H1 (cell line): Measurements from ENCODE around the gene RBAK. TPM values are rescaled to one million over a fixed set of nuclear protein-coding genes. Genes with fewer than 3 reads are reported as not detected.

Source experiments
- CTCF ChIA-PET: fragments of 300-600 bp; sonication (Branson Sonifier 250); formaldehyde crosslinking; loops from one replicate; lab custom pipeline; 2021; ENCODE audit not compliant: partially characterized antibody; lab: Charles Lee
- POLR2A ChIA-PET: fragments of 300-600 bp; sonication (Branson Sonifier 250); formaldehyde crosslinking; loops from one replicate; lab custom pipeline; 2021; ENCODE audit warnings: inconsistent platforms; ENCODE audit not compliant: partially characterized antibody; lab: Charles Lee
- DNase-seq, 2 experiments: peaks; one replicate each; pipeline versions ENCODE4 v3.0.0 to v3.0.0-alpha.2; 2010 to 2022; ENCODE audit warnings: low spot score in 2 of 2, low read depth in 1 of 2, mixed read lengths in 1 of 2
- FAIRE-seq: peaks from 2 replicates; lab custom pipeline; 2011; peaks lifted over from hg19 to GRCh38; lab: Jason Lieb, UNC
- H2AFZ ChIP-seq: 2 replicates; pipeline ENCODE4 v1.8.1; 2012; ENCODE audit warnings: low read length, inconsistent platforms
- H2AK5ac ChIP-seq: 2 replicates; pipeline ENCODE4 v1.6.1; 2013; ENCODE audit warnings: low read depth, low read length
- H2BK120ac ChIP-seq: replicated peaks from 2 replicates; pipeline ENCODE3; 2013; ENCODE audit warnings: low read depth, low read length, inconsistent platforms
- H2BK12ac ChIP-seq: 2 replicates; pipeline ENCODE4 v1.6.1; 2013; ENCODE audit warnings: low read depth, low read length
- H2BK15ac ChIP-seq: 2 replicates; pipeline ENCODE4 v1.6.1; 2013; ENCODE audit warnings: low read length
- H2BK20ac ChIP-seq: 2 replicates; pipeline ENCODE4 v1.6.1; 2013; ENCODE audit warnings: low read length
- H2BK5ac ChIP-seq: 2 replicates; pipeline ENCODE4 v1.6.1; 2013; ENCODE audit warnings: low read depth, low read length
- H3K14ac ChIP-seq: 2 replicates; pipeline ENCODE4 v1.6.1; 2013; ENCODE audit warnings: inconsistent platforms; ENCODE audit not compliant: insufficient read length
- H3K18ac ChIP-seq: 2 replicates; pipeline ENCODE4 v1.6.1; 2013; ENCODE audit warnings: low read length; ENCODE audit errors: extremely low read depth
- H3K23ac ChIP-seq: 2 replicates; pipeline ENCODE4 v1.6.1; 2013; ENCODE audit warnings: inconsistent platforms; ENCODE audit not compliant: insufficient read length
- H3K23me2 ChIP-seq: 2 replicates; pipeline ENCODE4 v1.6.1; 2013; ENCODE audit warnings: low read depth, low read length
- H3K27ac ChIP-seq: 2 replicates; pipeline ENCODE4 v1.6.1; 2011; ENCODE audit warnings: low read depth, low read length, inconsistent platforms
- H3K27me3 ChIP-seq, 4 experiments: replicated peaks in 1 of 4; 1 replicate in 1 of 4; 2 replicates in 3 of 4; pipeline versions ENCODE4 v1.6.1 to v1.8.1; 2011 to 2013; ENCODE audit warnings: low read length in 3 of 4, mild to moderate bottlenecking in 3 of 4, inconsistent platforms in 2 of 4, mixed read lengths in 2 of 4, moderate library complexity in 1 of 4; ENCODE audit not compliant: control insufficient read depth in 3 of 4, insufficient read depth in 3 of 4; ENCODE audit errors: extremely low read depth in 1 of 4
- H3K36me3 ChIP-seq, 4 experiments: 2 replicates each; pipeline versions ENCODE4 v1.6.1 to v1.8.1; 2011 to 2013; ENCODE audit warnings: mild to moderate bottlenecking in 4 of 4, low read length in 3 of 4, moderate library complexity in 2 of 4, control low read depth in 1 of 4, inconsistent platforms in 1 of 4; ENCODE audit not compliant: insufficient read depth in 4 of 4, control insufficient read depth in 2 of 4
- H3K4ac ChIP-seq: replicated peaks from 2 replicates; pipeline ENCODE3; 2013; ENCODE audit warnings: low read length, low read depth, mixed read lengths, inconsistent platforms; ENCODE audit not compliant: insufficient read length
- H3K4me1 ChIP-seq, 4 experiments: replicated peaks in 1 of 4; 1 replicate in 1 of 4; 2 replicates in 3 of 4; pipeline versions ENCODE4 v1.6.1 to v1.8.1; 2011 to 2013; ENCODE audit warnings: low read length in 3 of 4, inconsistent platforms in 2 of 4, mixed read lengths in 1 of 4; ENCODE audit not compliant: insufficient read depth in 4 of 4, control insufficient read depth in 3 of 4
- H3K4me2 ChIP-seq, 2 experiments: 2 replicates each; pipeline versions ENCODE4 v1.6.1 to v1.8.1; 2011 to 2013; ENCODE audit warnings: low read depth in 2 of 2, low read length in 2 of 2, control low read depth in 1 of 2, inconsistent platforms in 1 of 2, mild to moderate bottlenecking in 1 of 2; ENCODE audit not compliant: insufficient read depth in 1 of 2
- H3K4me3 ChIP-seq, 4 experiments: fragments of 200-600, 300-600 bp in 1 of 4; sonication (generic), shearing (Covaris generic), sonication (Bioruptor Twin) in 1 of 4; 2 replicates each; pipeline versions ENCODE4 v1.5.1 to v1.8.1; 2011 to 2016; ENCODE audit warnings: low read length in 4 of 4, low read depth in 3 of 4, control low read depth in 2 of 4, inconsistent platforms in 2 of 4, mild to moderate bottlenecking in 2 of 4, mixed read lengths in 1 of 4, moderate library complexity in 1 of 4; ENCODE audit not compliant: insufficient read depth in 2 of 4; ENCODE audit errors: extremely low read depth in 1 of 4
- H3K56ac ChIP-seq: replicated peaks from 2 replicates; pipeline ENCODE3; 2013; ENCODE audit warnings: low read depth, mild to moderate bottlenecking, mixed read lengths, low read length, inconsistent platforms; ENCODE audit not compliant: insufficient read length
- H3K79me1 ChIP-seq: 2 replicates; pipeline ENCODE4 v1.6.1; 2013; ENCODE audit warnings: low read depth, low read length, control low read depth
- H3K79me2 ChIP-seq, 2 experiments: 2 replicates each; pipeline versions ENCODE4 v1.6.1 to v1.8.1; 2012 to 2013; ENCODE audit warnings: low read length in 2 of 2, mild to moderate bottlenecking in 2 of 2, inconsistent platforms in 1 of 2; ENCODE audit not compliant: insufficient read depth in 2 of 2, control insufficient read depth in 1 of 2
- H3K9ac ChIP-seq, 4 experiments: replicated peaks in 1 of 4; 1 replicate in 1 of 4; 2 replicates in 3 of 4; pipeline versions ENCODE4 v1.6.1 to v1.8.1; 2011 to 2013; ENCODE audit warnings: low read depth in 3 of 4, low read length in 3 of 4, control low read depth in 2 of 4, mild to moderate bottlenecking in 2 of 4, moderate library complexity in 2 of 4, inconsistent platforms in 1 of 4; ENCODE audit errors: extremely low read depth in 1 of 4
- H3K9me3 ChIP-seq, 2 experiments: 2 replicates each; pipeline versions ENCODE4 v1.6.1 to v1.8.1; 2012 to 2013; ENCODE audit warnings: mild to moderate bottlenecking in 2 of 2, moderate library complexity in 2 of 2, control low read depth in 1 of 2, inconsistent platforms in 1 of 2, low read depth in 1 of 2, low read length in 1 of 2, mixed read lengths in 1 of 2; ENCODE audit not compliant: insufficient read depth in 2 of 2
- H4K20me1 ChIP-seq, 2 experiments: replicated peaks in 1 of 2; 2 replicates each; pipeline versions ENCODE3 to v1.8.1; 2011 to 2013; ENCODE audit warnings: inconsistent platforms in 2 of 2, low read length in 2 of 2, mild to moderate bottlenecking in 1 of 2; ENCODE audit not compliant: insufficient read depth in 2 of 2, control insufficient read depth in 1 of 2
- H4K5ac ChIP-seq: 2 replicates; pipeline ENCODE4 v1.6.1; 2013; ENCODE audit warnings: low read length, low read depth, mixed read lengths, inconsistent platforms; ENCODE audit not compliant: insufficient read length
- H4K8ac ChIP-seq: 2 replicates; pipeline ENCODE4 v1.8.0; 2013; ENCODE audit warnings: mild to moderate bottlenecking, moderate library complexity, low read length, inconsistent platforms; ENCODE audit not compliant: insufficient read depth; ENCODE audit errors: extremely low read depth
- H4K91ac ChIP-seq: replicated peaks from 2 replicates; pipeline ENCODE3; 2013; ENCODE audit warnings: low read length, mixed read lengths, inconsistent platforms; ENCODE audit not compliant: insufficient read length
- CEBPB ChIP-seq: IDR thresholded peaks from 2 replicates; pipeline ENCODE4 v1.6.1; 2012; ENCODE audit warnings: low read depth, low read length
- SP4 ChIP-seq: IDR thresholded peaks from 2 replicates; pipeline ENCODE4 v1.6.1; 2012; ENCODE audit warnings: low read length, inconsistent platforms
- WGBS, 2 experiments: shearing (Covaris generic) in 1 of 2; methylation state at CpG; one replicate each; pipeline versions ENCODE4 v1.1.6 to v1.1.7; 2013 to 2015; ENCODE audit warnings: low lambda C conversion rate in 2 of 2, mixed read lengths in 2 of 2, inconsistent platforms in 1 of 2, low coverage in 1 of 2, missing lambda C conversion rate in 1 of 2; ENCODE audit not compliant: insufficient replicate concordance in 2 of 2, insufficient coverage in 1 of 2, insufficient read length in 1 of 2; ENCODE audit errors: extremely low coverage in 1 of 2, missing lambda C conversion rate in 1 of 2; 5-methylcytosine and 5-hydroxymethylcytosine counted together
- polyA plus RNA-seq, 7 experiments: library from polyadenylated mRNA; depleted of rRNA in 3 of 7; stranded (reverse) in 5 of 7; unstranded in 2 of 7; fragments of >200 nt in 5 of 7; fragments of 200-250 nt in 2 of 7; gene quantifications; 1 replicate in 5 of 7; 2 replicates in 1 of 7; 4 replicates in 1 of 7; pipeline versions ENCODE4 v1.2.1 to v1.2.3, GENCODE V29; 2011 to 2013; ENCODE audit warnings: missing spikeins in 2 of 7, mixed read lengths in 2 of 7
- total RNA-seq: library from RNA; stranded (reverse); fragmentation: NEBNext Ultra II Directional; extraction: Animal tissue kit (Norgen Biotek cat#: 25700); gene quantifications from 2 replicates; pipeline ENCODE4 v1.2.1, GENCODE V29; 2021

RBAK gene
- total and polyA plus RNA-seq, 2 of the 8 experiments (the other 6 are each of a cell fraction or from before 2014, with no cell fraction given), result 1.9 to 18.2 TPM

- Histone ChIP-seq H3K79me2 (no peaks in the 10 kb centered on the region), H4K20me1 (no peaks in the 10 kb centered on the region)
- FAIRE-seq, result no peak
These were observed 25.6 kb upstream of the RBAK start for GRCh38 chr7:5020098-5020497.

More at GRCh38 chr7:5020098-5020497, 25.6 kb upstream of the RBAK start:
- H2BK120ac ChIP-seq, result no peak overlapping the region
- peaks cover 0 to 2% (median 0%) of the 10 kb centered on the region in 4 experiments; a peak in 1 of 8 replicates for H3K36me3 ChIP-seq
- H3K56ac ChIP-seq, result no peak overlapping the region
- no peak overlapping the region for H4K91ac ChIP-seq
- H4K8ac ChIP-seq, result no peak overlapping the region
- H2AK5ac ChIP-seq, result no peak overlapping the region
- no peak for DNase-seq
- H2BK5ac ChIP-seq, result no peak overlapping the region
- 0 out of 4 replicates have a peak, but pooled peaks cover 0 to 4% of the 10 kb centered on the region in 2 experiments for H3K9me3 ChIP-seq
- no peak overlapping the region for H2AFZ ChIP-seq
- WGBS, 2 experiments, result 91% methylated on average over 9 of the region's 9 CpGs; no CpG with 5 or more reads in 1 of the 2 experiments
- H2BK15ac ChIP-seq, result no peak overlapping the region
- no peak overlapping the region for H3K14ac ChIP-seq
- no peaks in the 10 kb centered on the region for H3K4me1 ChIP-seq
- no peaks in the 10 kb centered on the region for H3K23me2 ChIP-seq
- H4K5ac ChIP-seq, result no peak overlapping the region
- H3K18ac ChIP-seq, result no peak overlapping the region
- TF ChIP-seq SP4 (no peak), CEBPB (peak; percentile 46; the same call in 1 of the 2 replicates)
- TF ChIP-seq, all 59 proteins: peak for 1
- H3K79me1 ChIP-seq, result no peaks in the 10 kb centered on the region; the same call in 1 of the 2 replicates
- no peak overlapping the region for H3K4ac ChIP-seq
- H3K23ac ChIP-seq, result no peak overlapping the region
- H3K27ac ChIP-seq, result no peak overlapping the region
- no peak overlapping the region for H3K9ac ChIP-seq
- POLR2A ChIA-PET, result no interaction called here
- H3K27me3 ChIP-seq, result no peaks in the 10 kb centered on the region
- H2BK20ac ChIP-seq, result no peak overlapping the region
- no peak overlapping the region for H2BK12ac ChIP-seq
- H3K4me2 ChIP-seq, result no peak overlapping the region
- H3K4me3 ChIP-seq, result no peak overlapping the region
- CTCF ChIA-PET, result interaction anchor here (0.6 kb wide), 1 partner anchor 73 kb away, joined by 3 read pairs; no protein-coding TSS in a partner anchor
